GM21390 (cell line): ENCODE measurements around the gene TTLL8.

Experiments used
- ATAC-seq: cut with Tn5 transposase; IDR thresholded peaks from one replicate; pipeline ENCODE4 v1.9.1; 2021; ENCODE audit not compliant: unreplicated experiment

Gene TTLL8

DNA sequence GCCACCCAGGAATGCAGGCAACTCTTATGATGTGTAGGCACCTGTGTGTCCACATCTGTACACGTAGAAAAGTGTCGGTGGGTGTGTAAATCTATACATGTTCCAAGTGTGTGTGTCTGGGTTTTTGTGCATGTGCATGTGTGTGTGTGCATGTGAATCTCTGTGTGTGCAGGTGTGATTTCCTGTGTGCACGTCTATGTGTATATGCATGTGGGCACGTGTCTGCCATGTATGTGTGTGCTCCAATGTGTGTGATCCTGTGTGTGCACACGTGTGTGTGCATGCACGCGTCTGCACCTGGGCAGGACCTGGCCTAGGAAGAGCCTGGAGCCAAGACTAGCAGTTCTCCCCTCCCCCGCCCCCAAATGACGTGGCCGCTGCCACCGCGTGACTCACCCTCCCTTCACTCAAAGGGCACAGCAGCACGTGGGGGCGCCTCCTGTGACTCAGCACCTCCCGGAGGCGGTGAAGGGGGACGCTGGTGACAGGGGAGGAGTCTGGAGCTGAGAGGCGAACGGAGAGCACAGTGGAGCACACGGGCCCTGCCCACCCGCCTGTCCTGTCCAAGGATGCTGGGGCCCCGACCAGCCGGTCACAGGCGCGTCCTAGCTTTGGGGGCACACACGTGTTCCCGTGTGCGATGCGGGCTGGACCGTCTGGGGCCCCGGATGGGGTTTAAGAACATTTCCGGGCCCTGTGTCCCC lies 87.4 kb downstream of the TTLL8 start:
- peak; percentile 54 for ATAC-seq

GRCh38 chr22:49969751-49970527 lies 88.2 kb downstream of the TTLL8 start:
- no peak for ATAC-seq

DNA sequence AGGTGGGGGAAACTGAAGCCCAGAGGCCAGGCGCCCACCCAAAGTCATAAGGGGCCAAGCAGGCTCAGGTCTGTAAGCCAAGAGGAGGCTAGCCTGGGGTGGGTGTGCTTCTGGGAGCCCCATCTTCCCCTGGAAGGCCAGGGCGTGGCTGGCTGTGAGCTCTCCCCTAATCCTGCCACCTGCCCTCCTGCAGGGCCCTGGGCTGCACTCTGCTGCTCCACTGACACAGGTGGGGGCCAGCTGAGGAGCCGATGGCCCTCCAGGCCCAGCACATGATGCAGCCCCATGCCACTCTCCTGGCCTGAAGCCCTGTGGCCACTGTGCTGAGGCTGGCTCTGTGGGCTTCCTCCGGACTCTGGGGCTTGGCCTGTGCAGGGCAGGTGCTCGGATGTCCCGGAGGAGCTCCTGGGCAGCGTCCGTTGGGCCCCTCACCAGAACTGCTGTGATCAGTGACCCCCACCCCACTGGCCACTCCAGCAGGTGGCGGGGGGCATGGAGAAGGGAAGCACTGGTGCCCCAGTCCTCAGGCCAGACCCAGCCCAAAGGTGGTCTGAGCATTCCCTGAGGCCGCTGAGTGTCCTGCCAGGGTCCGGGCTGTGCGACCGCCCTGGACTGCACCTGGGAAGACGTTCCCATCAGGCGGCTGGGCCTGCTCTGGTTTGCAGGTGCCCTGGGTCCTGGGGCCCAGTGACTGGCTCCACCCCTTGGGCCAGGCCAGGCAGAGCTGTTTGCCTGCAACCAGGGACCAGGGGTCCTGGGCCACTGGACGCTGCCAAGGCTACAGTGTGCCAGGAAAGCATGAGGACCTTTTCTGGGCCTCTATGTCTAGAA lies 89.1 kb downstream of the TTLL8 start:
- ATAC-seq: no peak
